Lower leg skin (tissue), 4 donors: ENCODE measurements around the gene ATPAF2. TPM values are rescaled to one million over a fixed set of nuclear protein-coding genes. Genes with fewer than 3 reads are reported as not detected.

Experiments used
- DNase-seq, 2 donors: peaks; one replicate each; pipeline ENCODE4 v3.0.0-alpha.2; 2019; ENCODE audit warnings: low spot score in 2 of 2
- H3K4me3 ChIP-seq: fragments of 200-600 bp; sonication (generic); 2 replicates; pipeline ENCODE4 v1.5.1; 2017; ENCODE audit warnings: mild to moderate bottlenecking, low read depth; ENCODE audit not compliant: poor library complexity, severe bottlenecking
- POLR2A ChIP-seq, 2 donors: fragments of 450-650 bp; IDR thresholded peaks; one replicate each; pipeline ENCODE4 v1.6.1; 2016 to 2017; ENCODE audit warnings: antibody characterized with exemption in 2 of 2, mild to moderate bottlenecking in 1 of 2, moderate library complexity in 1 of 2
- WGBS, 2 donors: methylation state at CpG; one replicate each; pipeline ENCODE4 v1.1.5; 2018; 5-methylcytosine and 5-hydroxymethylcytosine counted together
- intact Hi-C: fragments of 100-400 bp; cut with DNase I; formaldehyde crosslinking; loops from one replicate; pipeline ENCODE4 v1.15.0; 2023; ENCODE audit warnings: low total_unique reads
- total RNA-seq, 4 donors: library from RNA; depleted of rRNA; stranded (reverse); fragments of >200 nt; gene quantifications; one replicate each; pipeline ENCODE4 v1.1.0, GENCODE V29; 2016
- TF ChIP-seq, protein P1 (sequence below), 3 donors: fragments of 450-650 bp; IDR thresholded peaks; one replicate each; pipeline ENCODE4 v1.5.1; 2016; ENCODE audit warnings: antibody characterized with exemption in 3 of 3, mild to moderate bottlenecking in 3 of 3, moderate library complexity in 2 of 3

ATPAF2 gene
- total RNA-seq, 4 donors from 2014 or later: 17.4 to 32.1 (median 22.9) TPM

DNA sequence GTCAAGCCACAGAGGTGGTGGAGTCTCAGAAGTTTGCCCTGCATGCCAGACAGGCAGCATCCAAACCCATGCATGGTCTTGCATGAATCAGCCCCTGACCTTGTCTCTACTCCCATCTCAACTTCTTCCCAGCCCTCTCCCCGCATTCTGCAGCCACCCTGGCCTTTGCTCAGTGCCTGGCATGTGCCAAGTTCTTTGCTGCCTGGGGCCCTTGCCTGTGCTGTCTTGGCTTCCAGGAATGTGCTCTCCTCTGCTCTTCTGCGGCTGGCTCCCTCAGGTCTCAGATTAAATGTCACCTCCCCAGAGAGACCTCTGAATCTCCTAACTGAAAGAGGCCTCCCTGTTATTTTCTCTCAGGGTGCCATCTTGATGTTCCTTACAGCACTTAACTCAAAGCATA lies 48.7 kb downstream of the ATPAF2 start:
- WGBS, 2 donors: 60 to 68% methylated on average over 2 of the region's 2 CpGs

DNA sequence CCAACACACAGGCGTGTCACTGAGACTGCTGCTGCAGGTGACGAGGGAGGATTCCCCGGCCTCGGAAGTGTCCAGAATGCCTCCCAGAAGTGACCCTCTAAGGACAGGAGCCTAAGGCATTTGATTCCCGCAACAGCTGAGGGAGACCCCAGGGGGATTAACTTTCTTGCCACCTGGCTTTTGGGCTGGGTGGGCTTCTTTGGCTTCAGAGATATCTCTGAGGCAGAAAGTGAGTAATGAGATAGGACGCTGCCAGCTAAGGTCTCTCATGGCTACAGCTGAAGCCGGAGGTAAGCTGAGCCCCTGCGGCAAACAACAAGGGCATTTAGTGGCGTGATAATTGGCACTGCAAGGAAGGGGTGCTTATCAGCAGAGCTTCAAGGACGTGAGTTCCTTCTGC lies 49.4 kb downstream of the ATPAF2 start:
- DNase-seq: no peak
- intact Hi-C loops: no loop called here
- 80 to 81% methylated on average over 10 of the region's 10 CpGs for WGBS, 2 donors
- H3K4me3 ChIP-seq: no peak overlapping the region
- TF ChIP-seq, protein P1, sequence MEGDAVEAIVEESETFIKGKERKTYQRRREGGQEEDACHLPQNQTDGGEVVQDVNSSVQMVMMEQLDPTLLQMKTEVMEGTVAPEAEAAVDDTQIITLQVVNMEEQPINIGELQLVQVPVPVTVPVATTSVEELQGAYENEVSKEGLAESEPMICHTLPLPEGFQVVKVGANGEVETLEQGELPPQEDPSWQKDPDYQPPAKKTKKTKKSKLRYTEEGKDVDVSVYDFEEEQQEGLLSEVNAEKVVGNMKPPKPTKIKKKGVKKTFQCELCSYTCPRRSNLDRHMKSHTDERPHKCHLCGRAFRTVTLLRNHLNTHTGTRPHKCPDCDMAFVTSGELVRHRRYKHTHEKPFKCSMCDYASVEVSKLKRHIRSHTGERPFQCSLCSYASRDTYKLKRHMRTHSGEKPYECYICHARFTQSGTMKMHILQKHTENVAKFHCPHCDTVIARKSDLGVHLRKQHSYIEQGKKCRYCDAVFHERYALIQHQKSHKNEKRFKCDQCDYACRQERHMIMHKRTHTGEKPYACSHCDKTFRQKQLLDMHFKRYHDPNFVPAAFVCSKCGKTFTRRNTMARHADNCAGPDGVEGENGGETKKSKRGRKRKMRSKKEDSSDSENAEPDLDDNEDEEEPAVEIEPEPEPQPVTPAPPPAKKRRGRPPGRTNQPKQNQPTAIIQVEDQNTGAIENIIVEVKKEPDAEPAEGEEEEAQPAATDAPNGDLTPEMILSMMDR (IDR thresholded peaks at IDR 0.05): no peak
- no peak for TF ChIP-seq POLR2A (IDR thresholded peaks at IDR 0.05)

More for the DNA sequence above, 48.7 kb downstream of the ATPAF2 start:
- no peak for TF ChIP-seq POLR2A (IDR thresholded peaks at IDR 0.05)
- TF ChIP-seq, protein P1 (IDR thresholded peaks at IDR 0.05): no peak
- H3K4me3 ChIP-seq: no peak overlapping the region
- no peak for DNase-seq
- intact Hi-C loops: no loop called here

DNA sequence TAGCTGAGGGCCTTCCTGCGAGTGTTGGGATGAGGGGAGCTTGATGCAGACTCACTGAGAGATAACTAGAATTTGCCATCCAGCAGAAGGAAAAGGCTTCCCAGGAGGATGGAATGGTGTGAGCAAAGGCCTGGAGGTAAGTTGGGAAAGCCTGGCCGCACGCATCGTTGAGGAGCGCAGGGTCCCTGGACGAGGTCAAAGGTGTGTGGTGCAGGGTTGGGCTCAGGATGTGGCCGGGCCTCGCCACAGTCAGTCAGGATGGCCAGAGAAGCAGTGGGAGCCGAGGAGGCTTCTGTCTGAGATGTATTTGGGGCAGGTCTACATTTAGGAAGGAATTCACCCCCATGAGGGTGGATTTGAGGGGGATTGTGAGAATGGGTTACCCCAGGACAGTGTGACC lies 49.9 kb downstream of the ATPAF2 start:
- no peak for DNase-seq
- 89 to 92% methylated on average over 9 of the region's 9 CpGs for WGBS, 2 donors
- TF ChIP-seq, protein P1 (IDR thresholded peaks at IDR 0.05): no peak
- no peak for TF ChIP-seq POLR2A (IDR thresholded peaks at IDR 0.05)
- no peak overlapping the region for H3K4me3 ChIP-seq
- intact Hi-C loops: no loop called here

DNA sequence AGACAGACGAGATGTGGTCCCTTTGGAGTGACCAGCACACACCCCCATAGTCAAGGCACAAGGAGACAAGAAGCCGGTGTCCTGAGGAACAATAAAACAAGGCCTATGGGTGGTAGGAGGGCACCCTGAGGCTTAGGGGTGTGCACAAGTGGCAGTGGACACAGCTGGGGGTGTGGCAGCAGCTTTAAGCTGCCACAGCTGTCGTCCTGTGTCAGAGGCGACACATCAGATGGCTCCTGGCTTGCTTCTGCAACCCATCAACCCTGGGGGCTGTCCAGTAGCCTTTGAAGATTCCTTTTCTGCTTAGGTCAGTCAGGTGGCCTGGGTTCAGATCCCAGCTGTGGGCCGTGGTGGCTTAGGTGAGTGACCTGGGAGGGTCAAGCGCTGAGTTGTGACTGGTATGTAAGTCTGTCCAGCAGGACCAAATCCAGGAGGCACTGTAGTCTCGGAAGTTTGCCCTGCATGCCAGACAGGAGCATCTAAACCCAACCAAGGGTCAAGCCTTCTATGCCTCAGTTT lies 50.5 kb downstream of the ATPAF2 start:
- no peak for DNase-seq
- WGBS, 2 donors: 95 to 96% methylated on average over 6 to 7 of the region's 7 CpGs
- TF ChIP-seq, protein P1 (IDR thresholded peaks at IDR 0.05): no peak
- no peak for TF ChIP-seq POLR2A (IDR thresholded peaks at IDR 0.05)
- intact Hi-C loops: no loop called here
- no peak overlapping the region for H3K4me3 ChIP-seq

DNA sequence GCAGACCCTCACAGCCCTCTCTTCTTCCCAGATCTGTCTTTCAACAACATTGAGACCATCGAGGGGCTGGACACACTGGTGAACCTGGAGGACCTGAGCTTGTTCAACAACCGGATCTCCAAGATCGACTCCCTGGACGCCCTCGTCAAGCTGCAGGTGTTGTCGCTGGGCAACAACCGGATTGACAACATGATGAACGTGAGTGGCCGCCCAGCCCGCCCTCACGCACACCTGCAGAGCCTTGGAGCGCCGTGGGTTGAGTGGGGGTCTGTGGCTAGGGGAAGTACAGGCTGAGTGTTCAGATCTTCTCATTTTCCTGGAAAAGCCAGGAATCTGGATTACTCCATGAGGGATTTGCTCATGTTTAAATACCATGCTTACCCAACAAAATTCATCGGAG lies 51.1 kb downstream of the ATPAF2 start:
- no peak for TF ChIP-seq POLR2A (IDR thresholded peaks at IDR 0.05)
- TF ChIP-seq, protein P1 (IDR thresholded peaks at IDR 0.05): no peak
- intact Hi-C loops: no loop called here
- no peak overlapping the region for H3K4me3 ChIP-seq
- no peak for DNase-seq
- 59 to 86% methylated on average over 14 of the region's 14 CpGs for WGBS, 2 donors
